GM19455 (cell line): Measurements from ENCODE around the gene CD101.

Experiments used
- ATAC-seq: cut with Tn5 transposase; IDR thresholded peaks from one replicate; pipeline ENCODE4 v1.9.1; 2021; ENCODE audit not compliant: unreplicated experiment

CD101 gene

DNA sequence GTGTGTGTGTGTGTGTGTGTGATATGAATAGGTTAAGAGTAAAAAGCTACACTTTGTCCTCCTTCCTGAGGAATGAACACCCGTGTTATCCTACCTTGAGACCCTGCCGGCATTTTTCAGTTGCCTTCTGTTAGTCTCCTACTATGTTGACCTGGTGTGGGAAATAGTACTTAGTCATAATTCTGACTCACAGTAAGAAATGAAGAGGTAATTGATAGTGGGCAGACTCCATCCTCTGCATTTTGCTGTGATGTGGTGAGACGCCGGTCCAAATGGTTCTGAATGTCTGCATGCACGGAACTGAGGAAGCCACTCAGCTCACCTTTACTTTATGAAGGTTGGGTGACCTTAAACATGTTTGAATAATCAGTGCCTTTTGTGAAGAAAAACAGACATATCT lies 12.6 kb downstream of the CD101 start:
- no peak for ATAC-seq

DNA sequence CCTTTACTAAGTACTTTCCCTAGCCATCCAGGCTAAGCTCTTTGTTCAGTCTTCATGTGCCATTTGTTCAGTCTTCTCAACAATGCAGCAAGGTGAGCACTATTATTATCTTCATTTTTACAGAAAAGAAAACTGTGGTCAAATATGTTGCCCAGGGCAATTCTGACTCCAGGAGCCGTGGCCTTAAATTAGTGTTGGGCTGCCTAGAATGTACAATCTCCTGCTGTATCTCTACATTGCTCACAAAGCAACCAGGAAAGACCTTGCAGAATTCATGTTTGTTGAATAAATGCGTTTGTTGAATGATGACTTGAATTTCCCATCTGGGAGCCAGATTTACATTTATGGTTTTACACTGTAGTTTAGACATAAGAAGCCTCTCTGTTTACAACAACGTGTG lies 14.2 kb downstream of the CD101 start:
- ATAC-seq: no peak

DNA sequence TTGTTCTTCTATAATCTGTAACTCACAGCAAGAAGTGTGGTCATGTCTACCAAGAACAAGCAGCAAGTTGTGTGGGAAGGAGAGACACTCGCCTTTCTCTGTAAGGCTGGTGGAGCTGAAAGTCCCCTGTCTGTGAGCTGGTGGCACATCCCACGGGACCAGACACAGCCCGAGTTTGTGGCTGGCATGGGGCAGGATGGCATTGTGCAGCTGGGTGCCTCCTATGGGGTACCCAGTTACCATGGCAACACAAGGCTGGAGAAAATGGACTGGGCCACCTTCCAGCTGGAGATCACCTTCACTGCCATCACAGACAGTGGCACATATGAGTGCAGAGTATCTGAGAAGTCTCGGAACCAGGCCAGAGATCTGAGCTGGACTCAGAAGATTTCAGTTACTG lies 15.5 kb downstream of the CD101 start:
- no peak for ATAC-seq

DNA sequence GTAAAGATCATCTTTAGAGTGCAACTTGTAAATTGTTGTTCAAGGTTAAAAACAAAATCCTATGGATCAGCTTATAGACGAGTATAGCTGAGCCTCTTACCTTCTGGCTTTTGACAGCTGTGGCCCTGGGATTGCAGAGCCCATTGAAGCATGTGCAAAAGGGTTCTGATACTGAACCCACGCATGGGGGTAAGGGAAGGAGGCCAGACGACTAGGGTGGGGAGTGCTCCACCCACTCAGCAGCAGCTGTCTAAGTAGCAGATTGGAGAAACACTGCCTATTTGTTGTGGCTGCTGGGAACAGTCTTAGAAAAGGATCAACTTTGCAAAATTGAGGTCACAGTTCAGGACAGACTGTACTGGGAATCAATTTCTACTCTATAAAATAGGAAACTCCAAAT lies 16.1 kb downstream of the CD101 start:
- no peak for ATAC-seq

DNA sequence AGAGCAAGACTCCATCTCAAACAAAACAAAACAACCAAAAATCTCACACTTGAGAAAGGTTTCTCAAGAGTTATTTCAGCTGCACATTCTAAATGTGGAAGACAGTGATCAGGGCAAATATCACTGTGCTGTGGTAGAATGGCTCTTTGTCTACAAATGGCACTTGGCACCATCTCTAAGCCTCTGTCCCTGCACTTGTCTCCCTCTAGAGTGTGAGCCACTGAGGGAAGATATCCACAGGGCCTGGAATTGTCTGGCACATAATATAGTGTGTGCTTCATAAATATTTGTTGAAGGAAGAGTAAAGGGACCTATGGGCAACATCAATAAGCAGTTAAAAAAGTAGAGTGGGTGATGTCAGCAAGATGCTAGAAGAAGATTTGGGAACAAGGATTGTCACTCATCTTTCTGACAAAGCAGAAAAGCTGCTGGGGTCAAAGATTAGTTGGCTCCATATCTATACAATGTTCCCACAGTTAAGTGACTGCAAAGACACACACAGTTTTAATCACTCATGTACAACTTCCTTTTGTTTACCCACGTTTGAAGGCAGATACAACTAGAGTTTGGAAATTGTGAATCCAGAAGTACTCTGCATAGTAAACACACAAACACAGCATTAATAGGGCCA lies 19.1 kb downstream of the CD101 start:
- no peak for ATAC-seq

DNA sequence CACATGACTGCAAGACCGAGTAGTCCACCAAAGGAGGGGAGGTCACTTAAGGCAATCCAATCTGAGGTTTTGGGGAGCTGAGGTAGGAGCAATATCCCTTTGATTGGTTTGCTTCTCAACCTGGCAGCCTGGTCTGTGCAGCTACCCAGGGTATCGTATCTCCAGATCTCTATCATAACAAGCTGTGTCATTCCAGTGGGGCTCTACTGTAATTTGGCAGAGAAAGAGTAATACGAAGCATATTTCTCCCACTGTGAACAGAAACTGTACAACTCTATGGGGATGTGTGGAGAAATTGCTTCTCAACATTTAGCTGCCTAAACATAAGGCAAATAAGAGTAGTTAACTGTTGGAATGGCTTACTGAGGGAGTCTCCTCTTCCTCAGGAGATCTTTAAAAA lies 20.6 kb downstream of the CD101 start:
- ATAC-seq: no peak

DNA sequence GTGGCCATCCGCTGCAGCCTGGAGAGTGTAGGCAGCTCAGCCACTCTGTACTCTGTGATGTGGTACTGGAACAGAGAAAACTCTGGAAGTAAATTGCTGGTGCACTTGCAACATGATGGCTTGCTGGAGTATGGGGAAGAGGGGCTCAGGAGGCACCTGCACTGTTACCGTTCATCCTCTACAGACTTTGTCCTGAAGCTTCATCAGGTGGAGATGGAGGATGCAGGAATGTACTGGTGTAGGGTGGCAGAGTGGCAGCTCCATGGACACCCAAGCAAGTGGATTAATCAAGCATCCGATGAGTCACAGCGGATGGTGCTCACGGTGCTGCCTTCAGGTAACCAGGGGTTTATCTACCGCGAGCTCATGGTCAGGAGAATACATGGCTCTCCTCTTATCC lies 24.0 kb downstream of the CD101 start:
- ATAC-seq: no peak

DNA sequence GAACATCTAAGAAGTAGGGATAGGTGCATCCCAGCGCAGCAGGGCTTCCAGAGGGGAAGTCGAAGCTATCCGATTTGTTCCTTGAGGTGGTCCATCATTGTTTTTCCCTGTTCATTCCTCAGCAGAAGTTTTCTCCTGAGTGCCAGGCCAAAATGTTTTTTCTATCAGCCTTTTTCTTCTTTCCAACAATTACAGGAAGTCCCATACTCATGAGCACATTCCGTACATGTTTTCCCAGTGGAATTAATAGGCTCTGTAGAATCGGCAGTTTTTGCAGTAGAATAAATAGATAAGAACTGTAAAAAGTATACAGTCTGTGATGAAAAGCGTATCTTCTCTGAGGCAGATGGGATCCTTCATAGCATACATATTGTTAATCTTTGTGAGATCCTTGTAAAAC lies 24.8 kb downstream of the CD101 start:
- ATAC-seq: no peak

DNA sequence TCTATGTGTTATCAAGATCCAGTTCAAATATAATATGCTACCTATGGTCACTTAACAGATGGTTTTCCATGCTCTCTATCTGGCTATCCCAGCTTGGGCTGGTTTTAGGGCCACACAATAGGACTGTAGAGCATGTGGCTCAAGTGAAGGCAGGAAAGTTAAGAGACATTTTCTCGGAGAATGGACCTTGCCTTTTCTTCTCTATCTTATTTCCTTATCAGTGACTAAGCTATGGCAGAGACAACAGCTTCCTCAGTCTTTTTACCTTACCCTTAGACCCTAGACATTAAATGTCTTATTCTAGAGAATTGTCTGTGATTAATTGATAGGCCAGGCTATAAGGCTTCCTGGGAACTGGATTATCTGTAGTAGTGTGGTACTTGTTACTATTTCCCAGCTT lies 28.1 kb downstream of the CD101 start:
- ATAC-seq: no peak

DNA sequence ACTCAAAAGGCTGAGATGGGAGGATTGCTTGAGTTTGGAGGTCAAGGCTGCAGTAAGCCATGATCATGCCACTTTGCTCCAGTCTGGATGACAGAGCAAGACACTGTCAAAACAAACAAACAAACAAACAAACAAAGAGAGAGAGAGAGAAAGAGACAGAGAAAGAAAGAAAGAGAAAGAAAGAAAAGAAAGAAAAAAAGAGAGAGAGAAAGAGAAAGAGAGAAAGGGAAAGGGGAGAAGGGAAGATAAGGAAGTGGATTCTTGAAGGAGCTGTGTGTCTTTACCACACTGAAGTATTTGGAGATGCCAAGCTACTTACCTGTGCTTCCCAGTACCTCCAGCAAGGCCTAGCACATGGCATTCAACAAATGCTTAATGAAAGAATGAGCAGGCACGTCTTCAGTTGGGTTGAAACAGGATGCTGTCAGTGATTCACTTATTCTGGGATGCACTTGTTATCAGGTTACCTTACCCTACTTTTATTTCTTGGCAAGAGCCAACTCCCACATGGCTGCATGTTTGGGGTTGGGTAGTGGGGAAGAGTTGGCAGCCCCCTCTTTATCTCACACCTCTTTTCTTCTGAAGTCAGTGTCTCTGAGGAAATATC lies 28.8 kb downstream of the CD101 start:
- no peak for ATAC-seq

DNA sequence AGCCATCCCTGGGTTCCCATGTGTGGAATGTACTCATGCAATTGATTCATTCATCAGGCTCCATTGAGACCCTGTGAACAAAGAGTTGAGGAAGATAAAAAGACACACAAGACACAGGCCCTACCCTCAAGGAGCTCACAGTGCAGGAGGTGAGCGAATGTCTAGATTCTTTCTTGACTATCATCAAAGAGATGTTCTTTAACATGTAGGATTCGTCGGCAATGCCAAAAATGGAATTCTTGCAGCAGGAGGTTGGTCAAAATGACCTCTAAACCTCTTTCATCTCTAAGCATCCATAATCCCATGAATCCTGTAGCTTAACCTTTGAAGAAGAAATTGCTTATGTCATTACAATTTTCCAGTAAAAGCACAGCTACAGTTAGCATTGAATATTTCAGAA lies 30.7 kb downstream of the CD101 start:
- no peak for ATAC-seq

DNA sequence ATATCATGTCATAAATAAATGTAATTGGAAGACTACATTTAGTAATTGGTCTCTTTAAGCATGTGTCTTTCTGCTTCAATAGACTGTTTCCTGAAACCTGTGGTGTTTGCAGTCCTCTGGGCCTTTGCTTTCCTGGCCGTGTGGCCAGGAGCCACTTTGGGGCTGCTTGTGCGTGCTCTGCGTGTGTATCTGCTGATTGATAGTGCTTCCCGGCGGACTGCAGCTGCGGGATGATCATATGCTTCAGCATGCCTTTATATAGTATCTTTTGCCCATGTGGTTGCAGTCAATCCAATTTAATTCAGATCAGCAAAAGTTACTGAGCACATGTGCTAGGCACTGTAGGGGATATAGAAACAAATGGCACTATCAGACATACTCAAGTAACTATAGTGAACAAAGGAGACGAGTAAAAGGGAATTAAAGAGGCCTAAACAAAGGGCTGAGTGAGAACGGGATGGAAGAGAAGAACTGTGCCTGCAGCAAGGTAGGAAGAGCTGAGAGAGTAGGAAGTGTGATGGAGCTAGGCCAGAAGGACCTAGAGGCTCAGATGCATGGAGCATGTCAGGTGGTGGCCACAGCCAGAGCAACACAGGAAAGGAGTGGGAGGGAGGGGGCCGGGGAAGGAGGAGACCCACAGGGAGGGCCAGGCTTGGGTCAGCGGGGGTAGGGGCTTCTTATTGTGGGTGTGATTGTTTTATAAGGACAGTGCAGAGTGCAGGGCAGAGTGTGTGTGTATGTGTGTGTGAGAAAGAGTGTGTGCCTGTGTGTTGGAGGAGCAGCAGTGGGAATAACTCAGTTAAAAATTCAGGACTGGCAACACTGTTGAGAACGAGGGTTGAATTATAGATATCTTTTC lies 31.4 kb downstream of the CD101 start:
- ATAC-seq: no peak

DNA sequence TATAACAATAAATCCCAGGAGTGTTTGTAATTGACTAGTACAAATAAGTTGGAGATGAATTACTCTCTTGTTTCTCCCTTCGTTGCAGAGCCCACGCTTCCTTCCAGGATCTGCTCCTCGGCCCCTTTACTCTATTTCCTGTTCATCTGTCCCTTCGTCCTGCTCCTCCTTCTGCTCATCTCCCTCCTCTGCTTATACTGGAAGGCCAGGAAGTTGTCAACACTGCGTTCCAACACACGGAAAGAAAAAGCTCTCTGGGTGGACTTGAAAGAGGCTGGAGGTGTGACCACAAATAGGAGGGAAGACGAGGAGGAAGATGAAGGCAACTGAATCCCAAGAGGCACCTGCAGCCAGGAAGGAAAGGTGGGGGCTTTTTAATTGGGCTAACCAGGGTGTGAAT lies 32.2 kb downstream of the CD101 start:
- no peak for ATAC-seq

DNA sequence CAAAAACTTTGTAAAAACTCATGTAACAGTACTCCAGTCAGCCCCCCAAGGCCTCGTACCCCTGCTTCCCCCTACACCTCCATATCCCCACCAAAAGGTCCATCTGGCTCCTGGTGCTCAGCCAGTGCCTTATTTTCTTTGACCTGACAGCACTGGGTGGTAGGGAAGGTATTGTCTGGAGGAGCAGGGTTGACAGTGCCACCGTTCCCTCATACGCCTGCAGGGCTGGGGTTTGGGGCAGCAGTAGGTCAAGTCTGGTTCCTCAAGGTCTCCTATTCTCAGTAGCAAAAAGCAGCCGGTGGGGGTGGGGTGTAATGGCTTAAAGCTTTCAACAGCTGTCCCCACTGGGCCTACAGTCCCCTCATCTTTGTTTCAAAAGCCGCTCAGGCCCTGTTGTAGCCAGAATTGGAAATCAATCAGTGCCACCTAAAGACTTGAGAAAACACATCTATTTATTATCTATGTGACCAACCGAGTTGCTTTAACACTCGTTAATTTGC lies 33.3 kb downstream of the CD101 start:
- no peak for ATAC-seq

DNA sequence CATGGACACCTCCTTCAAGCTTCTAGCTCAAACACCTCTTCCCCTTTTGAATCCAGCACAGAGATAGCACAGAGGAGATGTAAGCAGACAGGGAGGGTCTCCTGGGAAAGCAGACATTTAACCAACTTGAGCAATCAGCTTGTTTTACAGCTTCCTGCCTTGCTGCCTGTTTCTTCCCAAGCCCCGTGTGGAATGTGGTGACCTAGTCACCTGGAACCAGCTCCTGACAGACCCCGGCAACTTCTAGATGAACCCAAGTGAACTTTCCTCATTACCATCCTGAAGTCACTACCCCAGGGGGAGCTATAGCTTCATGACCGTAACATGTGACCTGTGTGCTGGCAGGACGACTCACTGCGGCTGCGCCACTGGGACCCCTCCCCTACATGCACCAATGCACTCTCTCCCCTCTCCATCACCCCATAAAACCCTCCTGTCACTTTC lies 34.5 kb downstream of the CD101 start:
- no peak for ATAC-seq

DNA sequence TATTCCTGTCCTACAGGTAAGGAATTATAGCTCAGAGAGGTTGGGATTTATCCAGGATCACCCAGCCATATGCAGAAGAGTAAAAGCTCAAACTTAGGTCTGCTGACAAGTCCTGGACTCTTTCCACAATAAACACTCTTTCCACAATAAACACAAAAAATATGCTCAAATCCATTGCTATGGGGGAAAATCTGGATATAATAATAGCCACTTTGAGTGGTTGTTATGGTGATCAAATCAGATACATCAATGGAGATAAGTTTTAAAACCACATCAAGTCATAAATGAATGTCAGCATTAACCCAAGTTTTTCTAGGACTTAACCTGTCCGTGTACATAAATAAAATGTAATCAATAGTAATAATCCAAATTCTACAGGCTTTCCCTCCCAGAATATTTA lies 36.2 kb downstream of the CD101 start:
- no peak for ATAC-seq

DNA sequence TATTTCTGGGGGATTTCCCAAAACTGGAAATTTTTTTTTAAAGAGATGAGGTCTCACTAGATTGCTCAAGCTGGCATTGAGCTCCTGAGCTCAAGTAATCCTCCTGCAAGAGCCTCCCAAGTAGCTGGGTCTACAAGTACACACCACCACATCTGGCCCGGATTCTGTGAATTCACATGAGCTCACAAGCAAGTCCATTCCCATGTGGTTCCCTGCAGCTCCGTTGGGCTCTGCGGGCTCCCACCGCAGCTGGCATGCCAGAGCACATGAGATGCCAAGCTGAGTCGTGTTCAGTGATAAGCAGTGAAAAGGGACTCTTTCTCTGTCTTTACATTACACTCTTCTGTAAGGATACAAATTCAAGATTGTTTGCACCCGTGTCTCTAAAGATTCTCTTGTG lies 36.7 kb downstream of the CD101 start:
- ATAC-seq: no peak

DNA sequence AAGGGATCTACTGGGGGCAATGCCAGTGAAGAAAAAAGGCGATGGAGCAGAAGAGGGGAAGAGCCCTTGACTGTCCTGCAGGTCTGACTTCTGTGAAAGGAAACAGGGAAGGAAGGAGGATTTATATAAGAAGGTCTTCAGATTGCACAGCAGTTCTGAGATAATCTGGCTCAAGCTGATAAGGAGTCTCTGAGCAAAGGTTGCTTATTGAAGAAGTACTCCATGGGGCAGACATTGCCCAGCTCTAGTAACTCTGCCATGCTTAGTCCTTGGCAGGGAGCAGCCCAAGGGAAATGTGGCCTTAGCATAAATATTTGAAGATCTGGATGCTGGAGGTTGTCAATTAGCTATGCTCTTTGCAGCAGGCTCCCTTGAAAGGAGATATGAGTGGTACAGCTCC lies 42.7 kb downstream of the CD101 start:
- ATAC-seq: no peak

DNA sequence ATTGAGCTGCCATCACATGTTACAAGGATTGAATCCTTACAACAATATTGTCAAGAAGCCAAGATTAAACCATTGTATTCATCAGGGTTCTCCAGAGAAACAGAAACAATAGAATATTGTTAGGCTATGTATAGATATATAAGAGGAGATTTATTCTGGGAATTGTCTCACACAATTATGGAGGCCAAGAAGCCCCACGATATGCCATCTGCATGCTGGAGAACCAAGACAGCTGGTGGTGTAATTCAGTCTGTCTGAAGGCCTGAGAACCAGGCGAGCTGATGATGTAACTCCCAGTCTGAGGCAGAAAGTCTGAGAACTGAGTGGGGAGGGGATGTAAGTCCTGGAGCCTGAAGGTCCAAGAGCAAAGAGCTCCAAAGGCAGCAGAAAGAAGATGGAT lies 44.1 kb downstream of the CD101 start:
- ATAC-seq: no peak

DNA sequence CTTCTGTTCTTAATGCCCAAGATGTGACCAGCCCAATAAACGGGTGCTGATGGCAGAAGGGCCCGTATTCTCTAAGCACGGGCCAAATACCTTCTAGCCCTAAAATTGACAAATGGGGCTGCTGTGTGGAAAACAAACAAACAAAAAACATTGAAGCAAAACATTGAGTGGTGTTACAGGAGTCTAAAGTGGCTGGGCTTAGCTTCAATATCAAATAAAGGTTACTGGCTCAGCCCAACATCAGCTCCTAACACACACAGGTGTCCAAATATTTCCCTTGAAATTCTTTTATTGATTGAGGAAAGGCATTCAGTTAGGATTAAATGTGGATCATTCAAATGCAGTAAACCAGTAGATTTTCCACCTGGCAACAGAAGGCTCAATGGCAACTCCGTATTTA lies 45.2 kb downstream of the CD101 start:
- no peak for ATAC-seq

DNA sequence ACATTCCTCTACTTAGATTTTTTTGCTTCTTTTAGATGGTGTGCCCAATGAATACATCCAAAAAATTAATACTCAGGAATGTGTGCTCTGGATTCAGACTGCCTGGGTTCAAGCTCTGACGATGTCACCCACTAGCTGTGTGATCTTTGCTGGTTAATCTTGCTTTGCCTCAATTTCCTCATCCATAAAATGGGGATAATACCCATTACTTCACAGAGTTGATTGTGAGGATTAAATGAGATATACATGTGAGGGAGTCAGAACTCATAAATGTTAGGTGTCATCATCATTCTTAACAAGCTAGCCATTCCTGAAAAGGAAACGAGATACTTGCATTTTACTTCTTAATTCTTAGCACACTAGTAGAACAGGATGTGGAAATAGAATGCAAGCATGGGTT lies 45.7 kb downstream of the CD101 start:
- ATAC-seq: no peak

DNA sequence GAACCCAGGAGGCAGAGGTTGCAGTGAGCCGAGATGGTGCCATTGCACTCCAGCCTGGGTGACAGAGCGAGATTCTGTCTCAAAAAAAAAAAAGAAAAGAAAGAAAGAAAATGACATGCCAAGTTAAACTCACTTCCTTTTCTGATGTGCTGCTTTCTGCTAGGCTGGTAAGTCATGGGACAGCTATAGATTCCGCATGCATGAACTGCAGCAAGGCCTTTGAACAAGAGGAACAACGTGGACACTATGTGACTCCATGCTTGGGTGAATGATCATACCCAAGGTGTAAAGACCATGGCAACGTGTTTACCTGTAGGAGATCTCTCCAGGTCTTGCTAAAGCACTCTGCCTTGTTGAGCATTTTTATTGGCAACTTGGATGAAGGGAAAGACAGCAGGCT lies 48.3 kb downstream of the CD101 start:
- ATAC-seq: no peak
